GM18505 (cell line): ENCODE results near the gene BICDL2.

Experiments
- ATAC-seq: cut with Tn5 transposase; IDR thresholded peaks from one replicate; pipeline ENCODE4 v1.9.1; 2021; ENCODE audit not compliant: unreplicated experiment
- POLR2A ChIP-seq: IDR thresholded peaks from 4 replicates; pipeline ENCODE4 v1.6.1; 2011; ENCODE audit warnings: borderline replicate concordance; ENCODE audit not compliant: insufficient read depth, insufficient read length; ENCODE audit errors: extremely low read depth

The BICDL2 gene

GRCh38 chr16:2979669-2980226 is 57.0 kb downstream of the BICDL2 start:
- TF ChIP-seq POLR2A: no peak
- no peak for ATAC-seq
